Measurements from ENCODE around the gene PABPC5.
A peak's percentile ranks its signal among the peaks of the same experiment; 100 is the strongest.

The PABPC5 gene

GRCh38 chrX:91434351-91435168 is at the start of gene PABPC5:
PABPC5 (plus strand) TSS chrX:91434839; CDS start chrX:91435578, 739 bp downstream.
- no peak within 1 kb of the TSS for H3K27ac ChIP-seq
- no peak for TF ChIP-seq CTCF (IDR thresholded peaks at IDR 0.05; ENCODE audit: low read depth, low read length, missing control alignments)
- in situ Hi-C loops (cut with HindIII; ENCODE audit: low pct_ligation_motif_present, low sequenced_read_pairs) = no loop called here
- no peaks in the 10 kb centered on the region for H3K36me3 ChIP-seq (replicated peaks)
- peak; percentile 44 for DNase-seq
- H3K27me3 ChIP-seq (replicated peaks) = no peaks in the 10 kb centered on the region
- H3K4me3 ChIP-seq (ENCODE audit: low read depth, low read length) = peak within 1 kb of the TSS; percentile 44

- DNase-seq = no peak
- H3K4me3 ChIP-seq (ENCODE audit: low read depth, low read length) = no peak overlapping the region
- H3K27ac ChIP-seq = no peak overlapping the region
- no peaks in the 10 kb centered on the region for H3K27me3 ChIP-seq (replicated peaks)
- in situ Hi-C loops (cut with HindIII; ENCODE audit: low pct_ligation_motif_present, low sequenced_read_pairs) = no loop called here
- no peaks in the 10 kb centered on the region for H3K36me3 ChIP-seq (replicated peaks)
- no peak for TF ChIP-seq CTCF (IDR thresholded peaks at IDR 0.05; ENCODE audit: low read depth, low read length, missing control alignments)
Measured at GRCh38 chrX:91389026-91389425, 45.6 kb upstream of the PABPC5 start.

- DNase-seq = no peak
- in situ Hi-C loops (cut with HindIII; ENCODE audit: low pct_ligation_motif_present, low sequenced_read_pairs) = no loop called here
- no peak for TF ChIP-seq CTCF (IDR thresholded peaks at IDR 0.05; ENCODE audit: low read depth, low read length, missing control alignments)
- H3K27me3 ChIP-seq (replicated peaks) = no peaks in the 10 kb centered on the region
- H3K36me3 ChIP-seq (replicated peaks) = no peaks in the 10 kb centered on the region
- no peak overlapping the region for H3K27ac ChIP-seq
- H3K4me3 ChIP-seq (ENCODE audit: low read depth, low read length) = no peak overlapping the region
Measured at GRCh38 chrX:91414713-91415112, 19.9 kb upstream of the PABPC5 start.

GRCh38 chrX:91435395-91435794 is 756 bp downstream of the PABPC5 start:
- no peak for DNase-seq
- no peak overlapping the region for H3K27ac ChIP-seq
- no peaks in the 10 kb centered on the region for H3K27me3 ChIP-seq (replicated peaks)
- no peak for TF ChIP-seq CTCF (IDR thresholded peaks at IDR 0.05; ENCODE audit: low read depth, low read length, missing control alignments)
- no peaks in the 10 kb centered on the region for H3K36me3 ChIP-seq (replicated peaks)
- H3K4me3 ChIP-seq (ENCODE audit: low read depth, low read length) = peak overlapping the region; percentile 44
- in situ Hi-C loops (cut with HindIII; ENCODE audit: low pct_ligation_motif_present, low sequenced_read_pairs) = no loop called here
